ENCODE data around the gene CDAN1.

The CDAN1 gene

DNA sequence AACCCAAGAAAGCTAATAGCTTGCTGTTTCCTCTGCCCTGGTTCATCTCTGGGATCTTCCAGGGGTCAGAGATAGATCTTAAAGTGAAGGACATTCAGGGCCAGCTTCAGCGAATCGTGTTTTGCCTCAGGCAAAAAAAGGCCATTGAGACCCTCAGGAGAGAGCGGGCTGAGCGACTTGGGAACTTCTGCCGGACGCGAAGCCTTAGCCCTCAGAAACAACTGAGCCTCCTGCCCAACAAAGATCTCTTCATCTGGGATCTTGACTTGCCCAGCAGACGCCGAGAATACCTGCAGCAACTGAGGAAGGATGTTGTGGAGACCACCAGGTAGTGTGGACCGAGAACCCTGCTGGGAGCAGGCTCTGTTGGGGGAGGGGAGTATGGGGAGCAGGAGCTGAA lies 42.5 kb downstream of the CDAN1 start:
- Histone ChIP-seq H3K36me3 (ENCODE audit: insufficient read depth, insufficient read length, low read length) (peaks cover 51% of the 10 kb centered on the region), H3K4me3 (ENCODE audit: insufficient read length, low read depth) (no peak overlapping the region), H3K27me3 (ENCODE audit: insufficient read depth, insufficient read length) (no peaks in the 10 kb centered on the region), H3K9me3 (ENCODE audit: insufficient read depth, low read length) (no peaks in the 10 kb centered on the region), H3K4me1 (ENCODE audit: insufficient read depth, insufficient read length) (no peaks in the 10 kb centered on the region), H3K9ac (ENCODE audit: insufficient read length, low read depth) (no peak overlapping the region)
- no peak for TF ChIP-seq SUZ12 (IDR thresholded peaks at IDR 0.05; ENCODE audit: extremely low read depth, insufficient read depth, insufficient read length)
- TF ChIP-seq YY1 (IDR thresholded peaks at IDR 0.05; ENCODE audit: insufficient read depth, insufficient read length) = no peak
- DNase-seq (ENCODE audit: low read depth, low spot score) = no peak

DNA sequence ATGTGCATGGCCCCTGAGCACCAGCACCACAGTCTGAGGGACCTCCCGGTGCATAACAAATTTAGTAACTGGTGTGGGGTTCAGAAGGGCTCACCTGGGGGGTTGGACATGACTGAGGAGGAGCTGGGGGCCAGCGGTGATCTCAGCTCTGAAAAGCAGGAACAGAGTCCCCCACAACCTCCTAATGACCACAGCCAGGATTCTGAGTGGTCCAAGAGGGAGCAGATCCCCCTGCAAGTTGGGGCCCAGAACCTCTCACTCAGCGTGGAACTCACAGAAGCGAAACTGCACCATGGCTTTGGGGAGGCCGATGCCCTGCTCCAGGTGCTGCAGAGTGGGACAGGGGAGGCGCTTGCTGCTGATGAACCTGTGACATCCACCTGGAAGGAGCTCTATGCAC lies 43.0 kb downstream of the CDAN1 start:
- Histone ChIP-seq H3K36me3 (ENCODE audit: insufficient read depth, insufficient read length, low read length) (peaks cover 56% of the 10 kb centered on the region), H3K9ac (ENCODE audit: insufficient read length, low read depth) (no peak overlapping the region), H3K4me3 (ENCODE audit: insufficient read length, low read depth) (no peak overlapping the region), H3K9me3 (ENCODE audit: insufficient read depth, low read length) (no peaks in the 10 kb centered on the region), H3K4me1 (ENCODE audit: insufficient read depth, insufficient read length) (no peaks in the 10 kb centered on the region), H3K27me3 (ENCODE audit: insufficient read depth, insufficient read length) (no peaks in the 10 kb centered on the region)
- TF ChIP-seq YY1 (IDR thresholded peaks at IDR 0.05; ENCODE audit: insufficient read depth, insufficient read length) = no peak
- no peak for TF ChIP-seq ZNF274 (IDR thresholded peaks at IDR 0.05; ENCODE audit: low read depth, low read length)
- no peak for TF ChIP-seq SUZ12 (IDR thresholded peaks at IDR 0.05; ENCODE audit: extremely low read depth, insufficient read depth, insufficient read length)
- DNase-seq (ENCODE audit: low read depth, low spot score) = no peak

DNA sequence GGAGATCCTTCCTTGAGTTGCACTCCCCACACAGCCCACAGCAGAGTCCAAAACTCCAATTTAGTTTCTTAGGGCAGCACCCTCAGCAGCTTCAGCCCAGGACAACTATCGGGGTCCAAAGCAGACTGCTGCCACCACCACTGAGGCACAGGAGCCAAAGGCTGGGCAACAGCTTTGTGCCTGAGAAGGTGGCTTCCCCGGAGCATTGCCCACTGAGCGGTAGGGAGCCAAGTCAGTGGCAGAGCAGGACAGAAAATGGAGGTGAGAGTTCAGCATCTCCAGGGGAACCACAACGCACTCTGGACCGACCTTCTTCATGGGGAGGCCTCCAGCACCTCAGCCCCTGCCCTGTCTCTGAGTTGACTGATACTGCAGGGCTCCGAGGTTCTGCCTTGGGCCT lies 43.4 kb downstream of the CDAN1 start:
- Histone ChIP-seq H3K36me3 (ENCODE audit: insufficient read depth, insufficient read length, low read length) (peaks cover 60% of the 10 kb centered on the region), H3K4me1 (ENCODE audit: insufficient read depth, insufficient read length) (no peaks in the 10 kb centered on the region), H3K9ac (ENCODE audit: insufficient read length, low read depth) (no peak overlapping the region), H3K4me3 (ENCODE audit: insufficient read length, low read depth) (no peak overlapping the region), H3K9me3 (ENCODE audit: insufficient read depth, low read length) (no peaks in the 10 kb centered on the region), H3K27me3 (ENCODE audit: insufficient read depth, insufficient read length) (no peaks in the 10 kb centered on the region)
- no peak for DNase-seq (ENCODE audit: low read depth, low spot score)
- TF ChIP-seq ZNF274 (IDR thresholded peaks at IDR 0.05; ENCODE audit: low read depth, low read length) (no peak), SUZ12 (IDR thresholded peaks at IDR 0.05; ENCODE audit: extremely low read depth, insufficient read depth, insufficient read length) (no peak), YY1 (IDR thresholded peaks at IDR 0.05; ENCODE audit: insufficient read depth, insufficient read length) (no peak)

DNA sequence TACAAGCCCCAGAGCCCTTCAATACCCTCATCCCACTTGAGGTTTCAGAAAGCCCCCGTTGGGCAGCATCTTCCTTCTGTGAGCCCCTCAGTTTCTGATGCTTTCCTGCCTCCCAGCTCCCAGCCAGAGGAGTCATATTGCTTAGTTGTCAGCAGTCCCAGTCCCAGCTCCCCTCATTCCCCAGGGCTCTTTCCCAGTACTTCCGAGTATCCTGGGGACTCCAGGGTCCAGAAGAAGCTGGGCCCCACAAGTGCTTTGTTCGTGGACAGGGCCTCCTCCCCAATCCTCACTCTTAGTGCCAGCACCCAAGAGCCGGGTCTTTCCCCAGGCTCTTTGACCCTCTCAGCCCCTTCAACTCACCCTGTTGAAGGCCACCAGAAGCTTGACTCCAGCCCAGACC lies 43.9 kb downstream of the CDAN1 start:
- no peak for TF ChIP-seq YY1 (IDR thresholded peaks at IDR 0.05; ENCODE audit: insufficient read depth, insufficient read length)
- Histone ChIP-seq H3K36me3 (ENCODE audit: insufficient read depth, insufficient read length, low read length) (peaks cover 64% of the 10 kb centered on the region), H3K9ac (ENCODE audit: insufficient read length, low read depth) (no peak overlapping the region)

DNA sequence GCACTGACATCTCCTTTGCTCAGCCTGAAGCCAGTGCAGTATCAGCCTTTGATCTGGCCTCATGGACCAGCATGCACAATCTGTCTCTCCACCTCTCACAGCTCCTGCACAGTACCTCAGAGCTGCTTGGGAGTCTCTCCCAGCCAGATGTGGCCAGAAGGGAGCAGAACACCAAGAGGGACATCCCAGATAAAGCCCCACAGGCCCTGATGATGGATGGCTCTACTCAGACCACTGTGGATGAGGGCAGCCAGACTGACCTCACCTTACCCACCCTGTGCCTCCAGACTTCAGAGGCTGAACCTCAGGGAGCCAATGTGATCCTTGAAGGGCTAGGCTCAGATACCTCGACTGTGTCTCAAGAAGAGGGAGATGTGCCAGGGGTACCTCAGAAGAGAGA lies 44.4 kb downstream of the CDAN1 start:
- Histone ChIP-seq H3K9me3 (ENCODE audit: insufficient read depth, low read length) (0 out of 2 replicates have a peak, but pooled peaks cover 4% of the 10 kb centered on the region), H3K4me3 (ENCODE audit: insufficient read length, low read depth) (no peak overlapping the region), H3K27me3 (ENCODE audit: insufficient read depth, insufficient read length) (no peaks in the 10 kb centered on the region), H3K4me1 (ENCODE audit: insufficient read depth, insufficient read length) (no peaks in the 10 kb centered on the region), H3K36me3 (ENCODE audit: insufficient read depth, insufficient read length, low read length) (peaks cover 64% of the 10 kb centered on the region), H3K9ac (ENCODE audit: insufficient read length, low read depth) (no peak overlapping the region)
- TF ChIP-seq ZNF274 (IDR thresholded peaks at IDR 0.05; ENCODE audit: low read depth, low read length) = no peak
- no peak for TF ChIP-seq YY1 (IDR thresholded peaks at IDR 0.05; ENCODE audit: insufficient read depth, insufficient read length)
- no peak for TF ChIP-seq SUZ12 (IDR thresholded peaks at IDR 0.05; ENCODE audit: extremely low read depth, insufficient read depth, insufficient read length)
- no peak for DNase-seq (ENCODE audit: low read depth, low spot score)

More for the DNA sequence above, 43.9 kb downstream of the CDAN1 start:
- no peak for DNase-seq (ENCODE audit: low read depth, low spot score)
- Histone ChIP-seq H3K4me1 (ENCODE audit: insufficient read depth, insufficient read length) (no peaks in the 10 kb centered on the region), H3K4me3 (ENCODE audit: insufficient read length, low read depth) (no peak overlapping the region), H3K9me3 (ENCODE audit: insufficient read depth, low read length) (no peaks in the 10 kb centered on the region), H3K27me3 (ENCODE audit: insufficient read depth, insufficient read length) (no peaks in the 10 kb centered on the region)

DNA sequence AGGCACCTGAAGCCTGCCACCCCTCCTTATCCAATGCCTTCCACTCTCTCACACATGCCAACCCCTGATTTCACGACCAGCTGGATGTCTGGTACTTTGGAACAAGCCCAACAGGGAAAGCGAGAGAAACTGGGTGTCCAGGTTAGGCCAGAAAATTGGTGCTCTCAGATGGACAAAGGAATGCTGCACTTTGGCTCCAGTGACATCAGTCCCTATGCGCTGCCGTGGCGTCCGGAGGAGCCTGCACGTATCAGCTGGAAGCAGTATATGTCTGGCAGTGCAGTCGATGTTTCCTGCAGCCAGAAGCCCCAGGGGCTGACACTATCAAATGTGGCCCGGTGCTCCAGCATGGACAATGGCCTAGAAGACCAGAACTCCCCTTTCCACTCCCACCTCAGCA lies 45.2 kb downstream of the CDAN1 start:
- Histone ChIP-seq H3K27me3 (ENCODE audit: insufficient read depth, insufficient read length) (no peaks in the 10 kb centered on the region), H3K9ac (ENCODE audit: insufficient read length, low read depth) (no peak overlapping the region), H3K9me3 (ENCODE audit: insufficient read depth, low read length) (0 out of 2 replicates have a peak, but pooled peaks cover 5% of the 10 kb centered on the region), H3K36me3 (ENCODE audit: insufficient read depth, insufficient read length, low read length) (peaks cover 65% of the 10 kb centered on the region), H3K4me1 (ENCODE audit: insufficient read depth, insufficient read length) (no peaks in the 10 kb centered on the region), H3K4me3 (ENCODE audit: insufficient read length, low read depth) (no peak overlapping the region)
- DNase-seq (ENCODE audit: low read depth, low spot score) = no peak
- TF ChIP-seq YY1 (IDR thresholded peaks at IDR 0.05; ENCODE audit: insufficient read depth, insufficient read length) (no peak), ZNF274 (IDR thresholded peaks at IDR 0.05; ENCODE audit: low read depth, low read length) (no peak)

DNA sequence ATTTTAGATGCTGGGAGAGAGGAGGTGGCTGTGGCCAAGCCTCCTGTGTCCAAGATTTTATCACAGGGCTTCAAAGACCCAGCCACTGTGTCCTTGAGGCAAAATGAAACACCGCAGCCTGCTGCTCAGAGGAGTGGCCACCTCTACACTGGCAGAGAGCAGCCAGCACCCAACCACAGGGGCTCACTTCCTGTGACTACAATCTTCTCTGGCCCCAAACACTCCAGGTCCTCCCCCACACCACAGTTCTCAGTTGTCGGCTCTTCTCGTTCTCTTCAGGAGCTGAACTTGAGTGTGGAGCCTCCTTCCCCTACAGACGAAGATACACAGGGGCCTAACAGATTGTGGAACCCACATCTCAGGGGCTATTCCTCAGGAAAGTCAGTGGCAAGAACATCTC lies 45.6 kb downstream of the CDAN1 start:
- Histone ChIP-seq H3K4me3 (ENCODE audit: insufficient read length, low read depth) (no peak overlapping the region), H3K36me3 (ENCODE audit: insufficient read depth, insufficient read length, low read length) (peaks cover 67% of the 10 kb centered on the region), H3K9me3 (ENCODE audit: insufficient read depth, low read length) (0 out of 2 replicates have a peak, but pooled peaks cover 5% of the 10 kb centered on the region), H3K4me1 (ENCODE audit: insufficient read depth, insufficient read length) (no peaks in the 10 kb centered on the region), H3K9ac (ENCODE audit: insufficient read length, low read depth) (no peak overlapping the region), H3K27me3 (ENCODE audit: insufficient read depth, insufficient read length) (no peaks in the 10 kb centered on the region)
- no peak for DNase-seq (ENCODE audit: low read depth, low spot score)
- TF ChIP-seq YY1 (IDR thresholded peaks at IDR 0.05; ENCODE audit: insufficient read depth, insufficient read length) (no peak), ZNF274 (IDR thresholded peaks at IDR 0.05; ENCODE audit: low read depth, low read length) (no peak), SUZ12 (IDR thresholded peaks at IDR 0.05; ENCODE audit: extremely low read depth, insufficient read depth, insufficient read length) (no peak)

DNA sequence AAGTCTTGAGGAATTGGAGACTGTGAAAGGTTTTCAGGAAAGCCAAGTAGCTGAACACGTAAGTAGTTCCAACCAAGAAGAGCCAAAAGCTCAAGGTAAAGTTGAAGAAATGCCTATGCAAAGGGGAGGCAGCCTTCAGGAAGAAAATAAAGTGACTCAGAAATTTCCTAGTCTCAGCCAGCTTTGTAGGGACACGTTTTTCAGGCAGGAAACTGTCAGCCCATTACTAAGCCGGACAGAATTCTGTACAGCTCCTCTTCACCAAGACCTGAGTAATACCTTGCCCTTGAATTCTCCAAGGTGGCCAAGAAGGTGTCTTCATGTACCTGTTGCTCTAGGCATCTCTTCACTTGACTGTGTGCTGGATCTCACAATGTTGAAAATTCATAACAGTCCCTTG lies 48.6 kb downstream of the CDAN1 start:
- no peaks in the 10 kb centered on the region for H3K27me3 ChIP-seq (ENCODE audit: insufficient read depth, insufficient read length)
- no peaks in the 10 kb centered on the region for H3K4me1 ChIP-seq (ENCODE audit: insufficient read depth, insufficient read length)
- H3K36me3 ChIP-seq (ENCODE audit: insufficient read depth, insufficient read length, low read length) = peaks cover 75% of the 10 kb centered on the region
- H3K9ac ChIP-seq (ENCODE audit: insufficient read length, low read depth) = no peak overlapping the region
- H3K4me3 ChIP-seq (ENCODE audit: insufficient read length, low read depth) = no peak overlapping the region
- 0 out of 2 replicates have a peak, but pooled peaks cover 5% of the 10 kb centered on the region for H3K9me3 ChIP-seq (ENCODE audit: insufficient read depth, low read length)
- no peak for DNase-seq (ENCODE audit: low read depth, low spot score)
- TF ChIP-seq SUZ12 (IDR thresholded peaks at IDR 0.05; ENCODE audit: extremely low read depth, insufficient read depth, insufficient read length) (no peak), YY1 (IDR thresholded peaks at IDR 0.05; ENCODE audit: insufficient read depth, insufficient read length) (no peak)

Data from NT2/D1 (cell line).